SK-N-SH (cell line): ENCODE measurements around the gene KCTD17. TPM values are rescaled to one million over a fixed set of nuclear protein-coding genes. Genes with fewer than 3 reads are reported as not detected.

Experiments
- CTCF ChIA-PET: fragments of 300-600, 350-600 bp; formaldehyde crosslinking; extraction: SDS; loops from one replicate; lab custom pipeline; 2021; lab: Yijun Ruan, JAX
- POLR2A ChIA-PET: fragments of 350-600 bp; sonication (Branson Sonifier 250); formaldehyde crosslinking; extraction: SDS; loops from one replicate; lab custom pipeline; 2020; ENCODE audit warnings: antibody characterized with exemption, inconsistent platforms; lab: Yijun Ruan, JAX
- DNase-seq: peaks from one replicate; pipeline ENCODE4 v3.0.0; 2012
- H2AFZ ChIP-seq: fragments of 200-600 bp; sonication (generic); 2 replicates; pipeline ENCODE4 v1.8.1; 2016; ENCODE audit warnings: antibody characterized with exemption, mild to moderate bottlenecking, low read depth
- H3F3A ChIP-seq: fragments of 200-600 bp; sonication (generic); replicated peaks from 2 replicates; pipeline ENCODE3; 2016; ENCODE audit warnings: antibody characterized with exemption, mild to moderate bottlenecking; ENCODE audit not compliant: insufficient read depth
- H3K27ac ChIP-seq, 2 experiments: fragments of 200-500 bp in 1 of 2; fragments of 200-600 bp in 1 of 2; sonication (Bioruptor generic) in 1 of 2; sonication (generic), shearing (Covaris generic) in 1 of 2; 2 replicates each; pipeline versions ENCODE4 v1.5.1 to v1.6.1; 2014 to 2016; ENCODE audit warnings: low read depth in 2 of 2, inconsistent platforms in 1 of 2, low read length in 1 of 2, mild to moderate bottlenecking in 1 of 2, mixed read lengths in 1 of 2
- H3K27me3 ChIP-seq: fragments of 200-600 bp; sonication (generic), shearing (Covaris generic); 2 replicates; pipeline ENCODE4 v1.6.1; 2016; ENCODE audit warnings: mixed run types; ENCODE audit not compliant: insufficient read depth
- H3K36me3 ChIP-seq, 2 experiments: fragments of 200-500 bp in 1 of 2; fragments of 200-600 bp in 1 of 2; sonication (Bioruptor generic) in 1 of 2; sonication (generic) in 1 of 2; replicated peaks in 1 of 2; 2 replicates each; pipeline versions ENCODE3 to v1.5.1; 2014 to 2016; ENCODE audit warnings: low read length in 1 of 2, mild to moderate bottlenecking in 1 of 2; ENCODE audit not compliant: insufficient read depth in 2 of 2, control insufficient read depth in 1 of 2
- H3K4me1 ChIP-seq, 2 experiments: fragments of 200-500 bp in 1 of 2; fragments of 200-600 bp in 1 of 2; sonication (Bioruptor generic) in 1 of 2; sonication (generic), shearing (Covaris generic) in 1 of 2; 2 replicates each; pipeline versions ENCODE4 v1.5.1 to v1.6.1; 2014 to 2016; ENCODE audit warnings: low read depth in 1 of 2, low read length in 1 of 2, mixed run types in 1 of 2; ENCODE audit not compliant: insufficient read depth in 2 of 2, control insufficient read depth in 1 of 2
- H3K4me2 ChIP-seq: fragments of 200-600 bp; sonication (generic), shearing (Covaris generic); 2 replicates; pipeline ENCODE4 v1.6.1; 2017; ENCODE audit warnings: mixed run types
- H3K4me3 ChIP-seq, 2 experiments: fragments of 200-500 bp in 1 of 2; fragments of 200-600 bp in 1 of 2; sonication (Bioruptor generic) in 1 of 2; sonication (generic), shearing (Covaris generic) in 1 of 2; 2 replicates each; pipeline versions ENCODE4 v1.5.1 to v1.8.1; 2014 to 2016; ENCODE audit warnings: low read depth in 2 of 2, inconsistent platforms in 1 of 2, low read length in 1 of 2, mild to moderate bottlenecking in 1 of 2, mixed read lengths in 1 of 2, moderate library complexity in 1 of 2
- H3K79me2 ChIP-seq: fragments of 200-600 bp; sonication (generic); 2 replicates; pipeline ENCODE4 v1.8.1; 2017; ENCODE audit warnings: mild to moderate bottlenecking; ENCODE audit not compliant: insufficient read depth
- H3K9ac ChIP-seq: fragments of 200-600 bp; sonication (generic); 2 replicates; pipeline ENCODE4 v1.6.1; 2017; ENCODE audit warnings: mixed run types
- H3K9me2 ChIP-seq: fragments of 200-600 bp; sonication (generic); 2 replicates; pipeline ENCODE4 v1.6.1; 2017; ENCODE audit warnings: mixed run types
- H3K9me3 ChIP-seq: fragments of 200-600 bp; sonication (generic); 2 replicates; pipeline ENCODE4 v1.6.1; 2017; ENCODE audit warnings: mixed run types, mild to moderate bottlenecking, moderate library complexity
- H4K20me1 ChIP-seq: fragments of 200-600 bp; sonication (generic); 2 replicates; pipeline ENCODE4 v1.6.1; 2017; ENCODE audit warnings: mild to moderate bottlenecking, mixed run types; ENCODE audit not compliant: insufficient read depth
- CHD2 ChIP-seq: fragments of 150-350 bp; IDR thresholded peaks from 2 replicates; pipeline ENCODE4 v1.6.1; 2018; ENCODE audit warnings: low read length; ENCODE audit not compliant: partially characterized antibody
- ELF1 ChIP-seq: IDR thresholded peaks from 2 replicates; pipeline ENCODE4 v1.4.0; 2012
- EZH2phosphoT487 ChIP-seq: fragments of 200-600 bp; sonication (generic); IDR thresholded peaks from 2 replicates; pipeline ENCODE4 v1.6.1; 2017; ENCODE audit warnings: low read depth, mixed run types, mild to moderate bottlenecking, antibody characterized with exemption, moderate library complexity, borderline replicate concordance
- FOSL2 ChIP-seq: IDR thresholded peaks from 2 replicates; pipeline ENCODE4 v1.4.0; 2012; ENCODE audit warnings: low read depth, mild to moderate bottlenecking, moderate library complexity, borderline replicate concordance
- FOXJ3 ChIP-seq: sonication (generic); formaldehyde crosslinking; IDR thresholded peaks from 2 replicates; pipeline ENCODE4 v1.5.1; 2020; ENCODE audit warnings: mild to moderate bottlenecking, missing genetic modification reagents
- GABPA ChIP-seq: IDR thresholded peaks from 2 replicates; pipeline ENCODE4 v1.4.0; 2012; ENCODE audit warnings: low read depth, mild to moderate bottlenecking
- GATA2 ChIP-seq: sonication (generic); formaldehyde crosslinking; IDR thresholded peaks from 2 replicates; pipeline ENCODE4 v1.5.0; 2020; ENCODE audit warnings: mild to moderate bottlenecking, missing genetic modification reagents
- IRF3 ChIP-seq: fragments of 150-350 bp; IDR thresholded peaks from 2 replicates; pipeline ENCODE4 v1.6.1; 2016; ENCODE audit warnings: mild to moderate bottlenecking, low read depth, low read length
- JUND ChIP-seq: IDR thresholded peaks from 2 replicates; pipeline ENCODE4 v1.4.0; 2012
- NFIC ChIP-seq: IDR thresholded peaks from 2 replicates; pipeline ENCODE4 v1.4.0; 2012; ENCODE audit warnings: borderline replicate concordance
- NRF1 ChIP-seq: IDR thresholded peaks from 2 replicates; pipeline ENCODE4 v1.6.1; 2012; ENCODE audit warnings: low read depth, mild to moderate bottlenecking, low read length
- POLR2AphosphoS5 ChIP-seq: IDR thresholded peaks from 2 replicates; pipeline ENCODE4 v1.6.1; 2012; ENCODE audit warnings: low read depth, low read length
- RXRA ChIP-seq: IDR thresholded peaks from 2 replicates; pipeline ENCODE4 v1.4.0; 2012; ENCODE audit warnings: low read depth, mild to moderate bottlenecking, borderline replicate concordance
- SIN3A ChIP-seq: IDR thresholded peaks from 2 replicates; pipeline ENCODE4 v1.6.1; 2012; ENCODE audit warnings: low read depth, mild to moderate bottlenecking, low read length, moderate library complexity, borderline replicate concordance
- SMC3 ChIP-seq: IDR thresholded peaks from 2 replicates; pipeline ENCODE4 v1.6.1; 2012; ENCODE audit warnings: low read depth, low read length, improper control_type of control experiment
- TAF1 ChIP-seq: IDR thresholded peaks from 2 replicates; pipeline ENCODE4 v1.6.1; 2012; ENCODE audit warnings: low read depth, mild to moderate bottlenecking, low read length, moderate library complexity, borderline replicate concordance
- TEAD4 ChIP-seq: IDR thresholded peaks from 2 replicates; pipeline ENCODE4 v1.4.0; 2012; ENCODE audit warnings: mild to moderate bottlenecking, borderline replicate concordance; ENCODE audit not compliant: insufficient read depth
- USF1 ChIP-seq: IDR thresholded peaks from 2 replicates; pipeline ENCODE4 v1.4.0; 2012; ENCODE audit warnings: low read depth, borderline replicate concordance
- USF2 ChIP-seq: fragments of 150-350 bp; IDR thresholded peaks from 2 replicates; pipeline ENCODE4 v1.6.1; 2017; ENCODE audit warnings: antibody characterized with exemption, low read length, low read depth, borderline replicate concordance
- YY1 ChIP-seq: IDR thresholded peaks from 2 replicates; pipeline ENCODE4 v1.4.0; 2012; ENCODE audit warnings: low read depth, mild to moderate bottlenecking
- WGBS: methylation state at CpG from one replicate; pipeline ENCODE4 v1.1.6; 2017; ENCODE audit warnings: low lambda C conversion rate; 5-methylcytosine and 5-hydroxymethylcytosine counted together
- polyA plus RNA-seq, 3 experiments: library from polyadenylated mRNA; depleted of rRNA; stranded (reverse); fragments of >200 nt; gene quantifications; 2 replicates each; pipeline ENCODE4 v1.2.3, GENCODE V29; 2012

KCTD17 gene
- polyA plus RNA-seq, 1 of the 3 experiments (the other 2 are of a cell fraction), result 57.8 TPM

GRCh38 chr22:37049224-37049623 is 2.3 kb upstream of the KCTD17 start:
- TF ChIP-seq POLR2AphosphoS5 (no peak), EZH2phosphoT487 (no peak), USF2 (no peak), TEAD4 (no peak), TAF1 (no peak), JUND (no peak), YY1 (no peak), CHD2 (no peak), USF1 (no peak), IRF3 (no peak), SIN3A (no peak)
- Histone ChIP-seq H3K4me3 (no peak overlapping the region), H3F3A (no peaks in the 10 kb centered on the region), H3K36me3 (peaks cover 0 to 8% of the 10 kb centered on the region in 2 experiments), H4K20me1 (no peaks in the 10 kb centered on the region), H3K79me2 (peaks cover 16% of the 10 kb centered on the region; the same call in 1 of the 2 replicates), H3K9ac (no peak overlapping the region), H2AFZ (no peak overlapping the region), H3K4me2 (no peak overlapping the region), H3K4me1 (peaks cover 0 to 10% of the 10 kb centered on the region in 2 experiments; a peak in 1 of 4 replicates), H3K9me2 (no peaks in the 10 kb centered on the region), H3K27me3 (no peaks in the 10 kb centered on the region), H3K9me3 (no peaks in the 10 kb centered on the region), H3K27ac (no peak overlapping the region)
- ChIA-PET CTCF (no interaction called here), POLR2A (no interaction called here)
- DNase-seq, result no peak
- 57% methylated on average over 2 of the region's 2 CpGs for WGBS

- H3K4me3 ChIP-seq, result no peak overlapping the region
- H2AFZ ChIP-seq, result no peak overlapping the region
- H3K9me2 ChIP-seq, result no peaks in the 10 kb centered on the region
- POLR2A ChIA-PET, result interaction anchor here (1.0 to 1.5 kb wide), 4 partner anchors 10 to 32 kb away, joined by 3 to 4 read pairs (median 4); partner anchors contain the start of gene TST
- no peaks in the 10 kb centered on the region for H3F3A ChIP-seq
- H3K27me3 ChIP-seq, result no peaks in the 10 kb centered on the region
- H3K79me2 ChIP-seq, result peaks cover 16% of the 10 kb centered on the region; the same call in 1 of the 2 replicates
- TF ChIP-seq USF1, result no peak
- TF ChIP-seq ELF1, result no peak
- no peak for TF ChIP-seq JUND
- no peak for TF ChIP-seq TEAD4
- TF ChIP-seq USF2, result no peak
- TF ChIP-seq GABPA, result no peak
- TF ChIP-seq YY1, result no peak
- TF ChIP-seq NRF1, result no peak
- no peak for TF ChIP-seq SMC3
- TF ChIP-seq RXRA, result no peak
- TF ChIP-seq NFIC, result no peak
- no peak for TF ChIP-seq FOSL2
- no peak for TF ChIP-seq GATA2 (CRISPR knock-in tag)
- no peak for TF ChIP-seq FOXJ3 (CRISPR knock-in tag)
- TF ChIP-seq POLR2AphosphoS5, result no peak
- H3K9ac ChIP-seq, result no peak overlapping the region
- H4K20me1 ChIP-seq, result no peaks in the 10 kb centered on the region
- CTCF ChIA-PET, result interaction anchor here (0.6 to 1.6 kb wide), 2 partner anchors 8 to 28 kb away, joined by 3 to 5 read pairs; no protein-coding TSS in a partner anchor
- no peak overlapping the region for H3K27ac ChIP-seq
- peaks cover 0 to 10% of the 10 kb centered on the region in 2 experiments; a peak in 1 of 4 replicates for H3K4me1 ChIP-seq
- no peaks in the 10 kb centered on the region for H3K9me3 ChIP-seq
- 95% methylated on average over 6 of the region's 6 CpGs for WGBS
- H3K4me2 ChIP-seq, result peak overlapping the region; percentile 95; the same call in 1 of the 2 replicates
- peaks cover 0 to 22% of the 10 kb centered on the region in 2 experiments for H3K36me3 ChIP-seq
- DNase-seq, result no peak
Observed at GRCh38 chr22:37050913-37051312, 629 bp upstream of the KCTD17 start.
